ENCODE measurements around the gene ZBTB44.
"Not testable (repeated sequence)": the region's sequence is repeated elsewhere in the genome, so short reads cannot be mapped to it uniquely, and the experiment has no call there.

Gene ZBTB44

GRCh38 chr11:130199792-130200191 lies 114.9 kb downstream of the ZBTB44 start:
- DNase-seq (ENCODE audit: low read depth in 2 of 2), result no peak

- DNase-seq (ENCODE audit: low read depth in 2 of 2), result no peak
Observed at GRCh38 chr11:130198964-130199363, 115.8 kb downstream of the ZBTB44 start.

- no peak for DNase-seq (ENCODE audit: low read depth in 2 of 2)
Observed at GRCh38 chr11:130198292-130198691, 116.4 kb downstream of the ZBTB44 start.

- DNase-seq (ENCODE audit: low read depth in 2 of 2), result no peak
Observed at GRCh38 chr11:130197386-130198035, 117.2 kb downstream of the ZBTB44 start.

GRCh38 chr11:130194241-130195023 lies 120.3 kb downstream of the ZBTB44 start:
- no peak for DNase-seq (ENCODE audit: low read depth in 2 of 2)

GRCh38 chr11:130193551-130193950 lies 121.2 kb downstream of the ZBTB44 start:
- DNase-seq (ENCODE audit: low read depth in 2 of 2), result not testable (repeated sequence)

- no peak for DNase-seq (ENCODE audit: low read depth in 2 of 2)
Observed at GRCh38 chr11:130192845-130193267, 121.9 kb downstream of the ZBTB44 start.

- no peak for DNase-seq (ENCODE audit: low read depth in 2 of 2)
Observed at GRCh38 chr11:130191896-130192295, 122.8 kb downstream of the ZBTB44 start.

GRCh38 chr11:130190371-130190881 lies 124.3 kb downstream of the ZBTB44 start:
- no peak for DNase-seq (ENCODE audit: low read depth in 2 of 2)

GRCh38 chr11:130189492-130190210 lies 125.1 kb downstream of the ZBTB44 start:
- no peak for DNase-seq (ENCODE audit: low read depth in 2 of 2)

GRCh38 chr11:130188585-130189347 lies 126.0 kb downstream of the ZBTB44 start:
- no peak for DNase-seq (ENCODE audit: low read depth in 2 of 2)

GRCh38 chr11:130188047-130188446 lies 126.7 kb downstream of the ZBTB44 start:
- no peak for DNase-seq (ENCODE audit: low read depth in 2 of 2)

- DNase-seq (ENCODE audit: low read depth in 2 of 2), result no peak
Observed at GRCh38 chr11:130187096-130187495, 127.6 kb downstream of the ZBTB44 start.

- DNase-seq (ENCODE audit: low read depth in 2 of 2), result no peak
Observed at GRCh38 chr11:130183878-130184610, 130.7 kb downstream of the ZBTB44 start.

GRCh38 chr11:130181295-130182272 lies 133.1 kb downstream of the ZBTB44 start:
- no peak for DNase-seq (ENCODE audit: low read depth in 2 of 2)

- DNase-seq (ENCODE audit: low read depth in 2 of 2), result no peak
Observed at GRCh38 chr11:130180896-130181294, 133.8 kb downstream of the ZBTB44 start.

- no peak for DNase-seq (ENCODE audit: low read depth in 2 of 2)
Observed at GRCh38 chr11:130180491-130180890, 134.2 kb downstream of the ZBTB44 start.

GRCh38 chr11:130179396-130180306 lies 135.1 kb downstream of the ZBTB44 start:
- DNase-seq (ENCODE audit: low read depth in 2 of 2), result no peak

Measured in stimulated activated CD4-positive, alpha-beta T cell treated with anti-CD3 and anti-CD28 coated beads, Interleukin-4, amount 100 ng/mL, for 48 hours (primary cell).